Pancreas (tissue), 10 donors: ENCODE results near the gene NT5C. TPM values are rescaled to one million over a fixed set of nuclear protein-coding genes. Genes with fewer than 3 reads are reported as not detected.

Experiments
- ATAC-seq, 4 donors: fragments of 200-7000 bp; cut with Tn5 transposase; one replicate each; pipeline versions ENCODE4 v1.8.0 to v1.9.1; 2020; ENCODE audit warnings: mild to moderate bottlenecking in 4 of 4, moderate library complexity in 4 of 4
- DNase-seq, 6 donors: peaks; one replicate each; pipeline ENCODE4 v3.0.0-alpha.2; 2020
- FAIRE-seq: peaks from 2 replicates; lab custom pipeline; 2012; peaks lifted over from hg19 to GRCh38; lab: Jason Lieb, UNC
- H3K27ac ChIP-seq, 4 donors: fragments of 200-600 bp; sonication (generic); 1 replicate in 3 of 4; 2 replicates in 1 of 4; pipeline versions ENCODE4 v1.5.0 to v1.8.0; 2020
- H3K27me3 ChIP-seq, 4 donors: fragments of 200-600 bp; one replicate each; pipeline ENCODE4 v1.8.0; 2021
- H3K36me3 ChIP-seq, 3 donors: fragments of 200-600 bp; sonication (generic) in 1 of 3; one replicate each; pipeline versions ENCODE4 v1.5.0 to v1.8.0; 2020 to 2021
- H3K4me1 ChIP-seq, 3 donors: fragments of 200-600 bp; one replicate each; pipeline ENCODE4 v1.8.0; 2021
- H3K4me3 ChIP-seq, 4 donors: fragments of 200-600 bp; sonication (generic) in 2 of 4; one replicate each; pipeline versions ENCODE4 v1.5.0 to v1.8.0; 2020 to 2021
- H3K9me3 ChIP-seq, 4 donors: fragments of 200-600 bp; one replicate each; pipeline ENCODE4 v1.8.0; 2021
- WGBS, 2 donors: extraction: QIAGEN DNeasy Blood & Tissue Kit; methylation state at CpG; one replicate each; pipeline ENCODE4 v1.1.7; 2013; 5-methylcytosine and 5-hydroxymethylcytosine counted together
- intact Hi-C, 3 donors: fragments of 100-400 bp; cut with DNase I; formaldehyde crosslinking; loops; one replicate each; pipeline versions ENCODE4 v1.11.1 to v1.14.2; 2022
- polyA plus RNA-seq, 2 donors: library from polyadenylated mRNA; stranded (reverse); fragments of 200-250 nt; gene quantifications; one replicate each; pipeline ENCODE4 v1.2.3, GENCODE V29; 2013
- total RNA-seq, 6 donors: library from RNA; stranded (reverse); fragmentation: NEBNext Ultra II Directional in 4 of 6; extraction: Animal tissue kit (Norgen Biotek cat#: 25700) in 4 of 6; gene quantifications; one replicate each; pipeline versions ENCODE4 v1.2.1 to v1.2.4, GENCODE V29; 2021 to 2023
- TF ChIP-seq, protein P1 (sequence below), 4 donors: fragments of 200-600 bp; sonication (generic) in 3 of 4; IDR thresholded peaks; one replicate each; pipeline versions ENCODE4 v1.5.0 to v1.8.0; 2021; ENCODE audit warnings: antibody characterized with exemption in 4 of 4
- donor health status: healthy with polysubstance abuse.
- donor health status: DM: no; HTN: no; CAD: no; lungs with moderate emphysema.
- donor health status: DM: no; HTN: no; CAD: no.
- donor health status: control.
- donor health status: control.
- donor health status: Bipolar disorder and iron deficiency.
- donor health status: DM: yes; HTN: yes; CAD: no.
- donor health status: DM: no; HTN: no; CAD: no.
- donor health status: DM: no; HTN: no; CAD: no.
- donor health status: DM: yes; HTN: yes; CAD: no.

The NT5C gene
- total and polyA plus RNA-seq, 8 donors: 14.4 to 76.3 (median 21.8) TPM

DNA sequence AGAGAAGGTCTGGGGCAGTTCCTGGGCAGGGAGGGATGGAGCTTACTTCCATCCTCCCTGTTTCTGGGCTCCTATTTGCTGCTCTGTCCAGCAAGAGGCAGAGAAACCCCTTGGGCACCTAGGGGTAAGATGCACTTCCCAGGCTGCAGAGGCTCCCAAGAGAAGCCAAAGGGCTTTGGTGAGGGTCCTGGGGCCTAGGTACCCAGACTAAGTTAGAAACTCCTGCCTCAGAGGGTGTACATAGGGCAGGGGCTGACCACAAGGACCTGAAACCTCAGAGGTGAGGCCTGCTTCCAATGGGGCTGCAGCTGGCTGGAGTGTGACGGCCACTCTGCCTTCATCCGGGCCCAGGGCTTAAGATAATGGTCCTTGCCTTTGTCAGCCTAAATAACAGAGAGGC is 23.3 kb downstream of the NT5C start:
- Histone ChIP-seq H3K4me3 (no peak overlapping the region), H3K9me3 (no peaks in the 10 kb centered on the region), H3K27me3 (no peaks in the 10 kb centered on the region), H3K27ac (no peak overlapping the region), H3K4me1 (peaks cover 0 to 6% (median 5%) of the 10 kb centered on the region in 3 donors), H3K36me3 (no peaks in the 10 kb centered on the region)
- no peak for FAIRE-seq
- 79 to 88% methylated on average over 2 of the region's 2 CpGs for WGBS, 2 donors
- ATAC-seq: no peak
- intact Hi-C loops: no loop called here
- no peak for DNase-seq
- TF ChIP-seq, protein P1, sequence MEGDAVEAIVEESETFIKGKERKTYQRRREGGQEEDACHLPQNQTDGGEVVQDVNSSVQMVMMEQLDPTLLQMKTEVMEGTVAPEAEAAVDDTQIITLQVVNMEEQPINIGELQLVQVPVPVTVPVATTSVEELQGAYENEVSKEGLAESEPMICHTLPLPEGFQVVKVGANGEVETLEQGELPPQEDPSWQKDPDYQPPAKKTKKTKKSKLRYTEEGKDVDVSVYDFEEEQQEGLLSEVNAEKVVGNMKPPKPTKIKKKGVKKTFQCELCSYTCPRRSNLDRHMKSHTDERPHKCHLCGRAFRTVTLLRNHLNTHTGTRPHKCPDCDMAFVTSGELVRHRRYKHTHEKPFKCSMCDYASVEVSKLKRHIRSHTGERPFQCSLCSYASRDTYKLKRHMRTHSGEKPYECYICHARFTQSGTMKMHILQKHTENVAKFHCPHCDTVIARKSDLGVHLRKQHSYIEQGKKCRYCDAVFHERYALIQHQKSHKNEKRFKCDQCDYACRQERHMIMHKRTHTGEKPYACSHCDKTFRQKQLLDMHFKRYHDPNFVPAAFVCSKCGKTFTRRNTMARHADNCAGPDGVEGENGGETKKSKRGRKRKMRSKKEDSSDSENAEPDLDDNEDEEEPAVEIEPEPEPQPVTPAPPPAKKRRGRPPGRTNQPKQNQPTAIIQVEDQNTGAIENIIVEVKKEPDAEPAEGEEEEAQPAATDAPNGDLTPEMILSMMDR (IDR thresholded peaks at IDR 0.05): no peak

GRCh38 chr17:75105126-75106080 is 26.1 kb downstream of the NT5C start:
- ATAC-seq (peak; percentile 66 to 75 (median 69)), FAIRE-seq (no peak), DNase-seq (peak in 4 of 6 donors; percentile 56 to 77 (median 73))
- Histone ChIP-seq H3K27ac (no peak overlapping the region), H3K27me3 (no peaks in the 10 kb centered on the region), H3K9me3 (no peaks in the 10 kb centered on the region), H3K36me3 (no peaks in the 10 kb centered on the region), H3K4me1 (peaks cover 0 to 6% (median 5%) of the 10 kb centered on the region in 3 donors), H3K4me3 (no peak overlapping the region)
- TF ChIP-seq, protein P1 (IDR thresholded peaks at IDR 0.05): peak; percentile 66 to 87 (median 78)
- intact Hi-C loops: no loop called here
- WGBS, 2 donors: 39 to 41% methylated on average over 19 to 20 of the region's 20 CpGs

DNA sequence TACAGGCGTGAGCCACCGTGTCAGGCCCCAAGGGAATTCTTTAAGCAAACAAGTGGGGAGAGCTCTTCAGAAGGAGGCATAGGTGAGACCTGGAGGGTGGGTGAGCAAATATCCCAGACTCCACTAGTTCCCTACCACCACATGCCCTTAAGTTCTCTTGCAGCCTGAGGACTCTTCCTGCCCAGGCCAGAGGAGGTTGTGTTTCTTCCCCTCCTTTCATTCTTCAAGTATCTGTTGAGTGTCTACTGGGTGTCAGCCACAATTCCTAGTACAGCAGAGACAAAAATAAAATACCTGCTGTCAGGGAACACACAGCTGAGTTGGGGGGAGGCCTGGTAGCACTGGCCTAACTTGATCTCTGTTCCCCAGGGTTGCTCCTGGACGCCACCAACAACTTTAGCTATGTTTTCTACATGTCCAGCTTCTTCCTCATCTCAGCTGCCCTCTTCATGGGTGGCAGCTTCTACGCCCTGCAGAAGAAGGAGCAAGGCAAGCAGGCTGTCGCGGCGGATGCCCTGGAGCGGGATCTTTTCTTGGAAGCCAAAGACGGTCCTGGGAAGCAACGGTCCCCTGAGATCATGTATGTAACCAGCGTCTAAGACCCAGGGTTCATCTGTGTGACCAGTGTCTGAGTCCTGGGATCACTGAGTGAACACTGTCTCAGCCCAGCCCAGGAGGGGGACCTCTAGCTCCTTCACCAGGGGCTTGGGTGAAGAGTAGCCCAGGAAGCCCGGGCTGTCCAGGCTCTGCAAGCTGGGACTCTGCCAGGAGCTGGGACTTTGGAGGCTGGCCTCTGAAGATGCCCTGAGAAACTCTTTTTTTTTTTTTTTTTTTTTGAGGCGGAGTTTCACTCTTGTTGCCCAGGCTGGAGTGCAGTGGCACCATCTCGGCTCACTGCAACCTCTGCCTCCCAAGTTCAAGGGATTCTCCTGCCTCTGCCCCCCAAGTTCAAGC is 27.7 kb downstream of the NT5C start:
- no peaks in the 10 kb centered on the region for H3K36me3 ChIP-seq
- DNase-seq: no peak
- H3K27ac ChIP-seq: no peak overlapping the region
- H3K27me3 ChIP-seq: no peaks in the 10 kb centered on the region
- TF ChIP-seq, protein P1 (IDR thresholded peaks at IDR 0.05): no peak
- H3K4me1 ChIP-seq: peaks cover 0 to under 1% (median 0%) of the 10 kb centered on the region in 3 donors
- H3K4me3 ChIP-seq: no peak overlapping the region
- WGBS, 2 donors: 83 to 91% methylated on average over 13 to 14 of the region's 14 CpGs
- intact Hi-C loops: no loop called here
- ATAC-seq: no peak
- FAIRE-seq: no peak
- no peaks in the 10 kb centered on the region for H3K9me3 ChIP-seq

DNA sequence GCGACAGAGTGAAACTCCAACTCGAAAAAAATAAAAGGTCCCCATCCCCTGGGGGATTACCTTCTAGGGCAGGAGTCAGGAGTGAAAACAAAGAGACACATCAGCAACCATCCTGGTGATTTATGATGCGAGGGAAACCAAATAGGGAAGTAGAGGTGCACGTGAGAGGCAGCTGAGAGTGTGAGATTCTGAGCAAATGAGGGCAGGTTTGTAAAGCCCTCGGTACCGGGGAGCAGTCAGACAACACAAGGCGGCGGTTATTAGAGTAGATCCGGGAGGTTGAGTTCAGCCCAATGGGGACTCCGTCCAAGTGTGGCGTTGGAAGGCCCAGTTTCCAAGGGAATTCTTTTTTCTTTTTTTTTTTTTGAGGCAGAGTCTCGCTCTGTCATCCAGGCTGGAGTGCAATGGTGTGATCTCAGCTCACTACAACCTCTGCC is 29.1 kb downstream of the NT5C start:
- ATAC-seq: no peak
- H3K27ac ChIP-seq: no peak overlapping the region

More for the DNA sequence above, 29.1 kb downstream of the NT5C start:
- Histone ChIP-seq H3K27me3 (no peaks in the 10 kb centered on the region), H3K4me1 (no peaks in the 10 kb centered on the region), H3K4me3 (no peak overlapping the region), H3K9me3 (no peaks in the 10 kb centered on the region), H3K36me3 (no peaks in the 10 kb centered on the region)
- no peak for DNase-seq
- WGBS, 2 donors: 63 to 74% methylated on average over 12 of the region's 12 CpGs
- TF ChIP-seq, protein P1 (IDR thresholded peaks at IDR 0.05): no peak
- no peak for FAIRE-seq
- intact Hi-C loops: no loop called here
